WERI-Rb-1 (cell line): ENCODE data around the gene KLHL3.
A peak's percentile ranks its signal among the peaks of the same experiment; 100 is the strongest.

Experiments used
- DNase-seq: peaks from one replicate; pipeline ENCODE4 v3.0.0-alpha.2; 2020
- H3K27ac ChIP-seq: fragments of 250-450 bp; sonication (Bioruptor Pico); 2 replicates; pipeline ENCODE4 v1.5.1; 2020; ENCODE audit warnings: mild to moderate bottlenecking, moderate library complexity
- H3K27me3 ChIP-seq: fragments of 250-450 bp; sonication (Bioruptor Pico); 2 replicates; pipeline ENCODE4 v1.5.1; 2021; ENCODE audit warnings: mild to moderate bottlenecking, low read depth, moderate library complexity; ENCODE audit not compliant: insufficient read depth, severe bottlenecking
- H3K36me3 ChIP-seq: fragments of 250-450 bp; sonication (Bioruptor Pico); 2 replicates; pipeline ENCODE4 v1.5.1; 2020; ENCODE audit warnings: mild to moderate bottlenecking, moderate library complexity
- H3K4me3 ChIP-seq: 2 replicates; pipeline ENCODE4 v1.5.1; 2011; ENCODE audit warnings: low read depth, mild to moderate bottlenecking, control low read depth, low read length
- H3K9me3 ChIP-seq: fragments of 250-450 bp; sonication (Bioruptor Pico); 2 replicates; pipeline ENCODE4 v1.5.1; 2021; ENCODE audit warnings: mild to moderate bottlenecking, moderate library complexity; ENCODE audit not compliant: severe bottlenecking
- CTCF ChIP-seq: IDR thresholded peaks from 2 replicates; pipeline ENCODE4 v1.5.1; 2011; ENCODE audit warnings: low read depth, mild to moderate bottlenecking, control low read depth, inconsistent platforms, low read length

The KLHL3 gene

GRCh38 chr5:137754961-137755762 lies 19.3 kb upstream of the KLHL3 start:
- TF ChIP-seq CTCF = no peak
- no peaks in the 10 kb centered on the region for H3K27me3 ChIP-seq
- H3K9me3 ChIP-seq = no peaks in the 10 kb centered on the region
- H3K4me3 ChIP-seq = peak overlapping the region; percentile 99
- peaks cover 32% of the 10 kb centered on the region for H3K36me3 ChIP-seq
- no peak for DNase-seq
- peak overlapping the region; percentile 100 for H3K27ac ChIP-seq

GRCh38 chr5:137754188-137754960 lies 18.5 kb upstream of the KLHL3 start, which contains the start of gene HNRNPA0:
TSS of gene HNRNPA0 (minus strand) at chr5:137754363. CDS start at chr5:137754066, 297 bp downstream.
- DNase-seq = peak; percentile 97
- H3K36me3 ChIP-seq = peaks cover 32% of the 10 kb centered on the region
- TF ChIP-seq CTCF = no peak
- no peaks in the 10 kb centered on the region for H3K9me3 ChIP-seq
- H3K27me3 ChIP-seq = no peaks in the 10 kb centered on the region
- H3K4me3 ChIP-seq = peak within 1 kb of the TSS; percentile 99
- peak within 1 kb of the TSS; percentile 100 for H3K27ac ChIP-seq

GRCh38 chr5:137753691-137754187 lies 17.9 kb upstream of the KLHL3 start:
- no peaks in the 10 kb centered on the region for H3K9me3 ChIP-seq
- no peak for TF ChIP-seq CTCF
- DNase-seq = no peak
- peak overlapping the region; percentile 99 for H3K4me3 ChIP-seq
- peak overlapping the region; percentile 100 for H3K27ac ChIP-seq
- H3K27me3 ChIP-seq = no peaks in the 10 kb centered on the region
- peaks cover 32% of the 10 kb centered on the region for H3K36me3 ChIP-seq

GRCh38 chr5:137752905-137753690 lies 17.2 kb upstream of the KLHL3 start:
- Histone ChIP-seq H3K9me3 (no peaks in the 10 kb centered on the region), H3K27ac (peak overlapping the region; percentile 100), H3K36me3 (peaks cover 35% of the 10 kb centered on the region), H3K27me3 (no peaks in the 10 kb centered on the region), H3K4me3 (peak overlapping the region; percentile 99)
- peak; percentile 24 for DNase-seq
- no peak for TF ChIP-seq CTCF

GRCh38 chr5:137751869-137752491 lies 16.1 kb upstream of the KLHL3 start:
- Histone ChIP-seq H3K4me3 (peak overlapping the region; percentile 99), H3K27me3 (no peaks in the 10 kb centered on the region), H3K27ac (no peak overlapping the region; the same call in 1 of the 2 replicates), H3K9me3 (no peaks in the 10 kb centered on the region), H3K36me3 (peaks cover 35% of the 10 kb centered on the region)
- TF ChIP-seq CTCF = peak; percentile 58
- DNase-seq = peak; percentile 24
